OCI-LY1 (cell line): ENCODE results near the gene BPIFB2.

ENCODE experiments used
- H2AFZ ChIP-seq: fragments of 200-600 bp; sonication (generic), shearing (Covaris generic); 2 replicates; pipeline ENCODE4 v1.6.0; 2014; ENCODE audit warnings: antibody characterized with exemption, mild to moderate bottlenecking, low read length
- H3F3A ChIP-seq: fragments of 200-600 bp; sonication (generic), shearing (Covaris generic); 2 replicates; pipeline ENCODE4 v1.6.0; 2014; ENCODE audit warnings: mild to moderate bottlenecking, antibody characterized with exemption, low read length, moderate library complexity; ENCODE audit not compliant: insufficient read depth
- H3K27ac ChIP-seq: fragments of 200-600 bp; sonication (generic); 2 replicates; pipeline ENCODE4 v1.5.1; 2014; ENCODE audit warnings: low read length, mixed run types, mild to moderate bottlenecking, low read depth; ENCODE audit not compliant: poor library complexity, severe bottlenecking
- H3K27me3 ChIP-seq: fragments of 200-600 bp; sonication (generic); 2 replicates; pipeline ENCODE4 v1.6.0; 2014; ENCODE audit warnings: antibody characterized with exemption, mild to moderate bottlenecking, low read length, moderate library complexity; ENCODE audit not compliant: insufficient read depth
- H3K36me3 ChIP-seq: fragments of 200-600 bp; sonication (generic); 2 replicates; pipeline ENCODE4 v1.6.1; 2014; ENCODE audit warnings: mild to moderate bottlenecking, antibody characterized with exemption, low read length, moderate library complexity, mixed read lengths; ENCODE audit not compliant: insufficient read depth
- H3K4me1 ChIP-seq: fragments of 200-600 bp; sonication (generic); 2 replicates; pipeline ENCODE4 v1.5.1; 2014; ENCODE audit warnings: mild to moderate bottlenecking, low read length, moderate library complexity; ENCODE audit not compliant: insufficient read depth, severe bottlenecking
- H3K4me2 ChIP-seq: fragments of 200-600 bp; sonication (generic), shearing (Covaris generic); 2 replicates; pipeline ENCODE4 v1.6.1; 2014; ENCODE audit warnings: low read length
- H3K4me3 ChIP-seq: fragments of 200-600 bp; sonication (generic); 2 replicates; pipeline ENCODE4 v1.5.1; 2014; ENCODE audit warnings: low read length, low read depth, mild to moderate bottlenecking, mixed read lengths; ENCODE audit not compliant: poor library complexity, severe bottlenecking
- H3K79me2 ChIP-seq: fragments of 200-600 bp; shearing (Covaris generic); 2 replicates; pipeline ENCODE4 v1.6.1; 2016; ENCODE audit warnings: mixed run types, low read length, mixed read lengths; ENCODE audit not compliant: insufficient read depth
- H3K9ac ChIP-seq: fragments of 200-600 bp; sonication (generic), shearing (Covaris generic); 2 replicates; pipeline ENCODE4 v1.6.1; 2014; ENCODE audit warnings: mild to moderate bottlenecking, low read length, mixed read lengths
- H3K9me2 ChIP-seq: fragments of 200-600 bp; sonication (generic), shearing (Covaris generic); 2 replicates; pipeline ENCODE4 v1.6.1; 2014; ENCODE audit warnings: low read depth, mild to moderate bottlenecking, low read length, mixed read lengths
- H3K9me3 ChIP-seq: fragments of 200-600 bp; shearing (Covaris generic); 2 replicates; pipeline ENCODE4 v1.6.1; 2014; ENCODE audit warnings: low read length, mixed read lengths
- H4K20me1 ChIP-seq: fragments of 200-600 bp; sonication (generic), shearing (Covaris generic); 2 replicates; pipeline ENCODE4 v1.6.0; 2016; ENCODE audit warnings: mild to moderate bottlenecking, low read length; ENCODE audit not compliant: insufficient read depth
- CTCF ChIP-seq: fragments of 200-600 bp; sonication (generic), shearing (Covaris generic); IDR thresholded peaks from 2 replicates; pipeline ENCODE4 v1.5.1; 2017; ENCODE audit warnings: mild to moderate bottlenecking, antibody characterized with exemption, low read length, moderate library complexity, mixed read lengths
- EZH2 ChIP-seq: fragments of 200-600 bp; sonication (generic), shearing (Covaris generic); IDR thresholded peaks from 2 replicates; pipeline ENCODE4 v1.8.0; 2017; ENCODE audit warnings: borderline replicate concordance, mixed run types, mild to moderate bottlenecking, antibody characterized with exemption, low read length, moderate library complexity, mixed read lengths

Gene BPIFB2

DNA sequence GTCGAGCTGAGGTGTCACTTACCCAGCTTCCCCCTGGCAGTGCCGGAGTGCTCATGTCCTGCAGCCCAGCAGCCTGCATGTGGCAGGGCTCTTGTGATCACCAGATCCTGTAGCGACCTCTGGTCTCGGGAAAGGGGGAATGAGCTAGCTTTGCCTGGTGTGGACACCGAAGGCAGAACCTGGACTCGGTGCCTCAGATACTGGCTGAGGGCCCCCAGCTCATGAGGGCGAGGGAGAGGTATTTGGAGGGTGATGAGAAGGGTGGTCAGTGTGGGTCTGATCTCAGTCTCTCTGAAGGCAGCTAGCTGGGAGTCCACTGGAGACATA is 29.5 kb upstream of the BPIFB2 start:
- no peaks in the 10 kb centered on the region for H3K9me3 ChIP-seq
- no peaks in the 10 kb centered on the region for H3K36me3 ChIP-seq
- H4K20me1 ChIP-seq = no peaks in the 10 kb centered on the region
- no peak overlapping the region for H3K9ac ChIP-seq
- H3K4me1 ChIP-seq = no peaks in the 10 kb centered on the region
- H3K4me3 ChIP-seq = no peak overlapping the region
- H3K9me2 ChIP-seq = no peaks in the 10 kb centered on the region
- TF ChIP-seq CTCF (no peak), EZH2 (no peak)
- H3K27ac ChIP-seq = no peak overlapping the region
- no peaks in the 10 kb centered on the region for H3K79me2 ChIP-seq
- no peak overlapping the region for H3K4me2 ChIP-seq
- no peaks in the 10 kb centered on the region for H3F3A ChIP-seq
- H3K27me3 ChIP-seq = no peaks in the 10 kb centered on the region; the same call in none of the 2 replicates
- no peak overlapping the region for H2AFZ ChIP-seq

DNA sequence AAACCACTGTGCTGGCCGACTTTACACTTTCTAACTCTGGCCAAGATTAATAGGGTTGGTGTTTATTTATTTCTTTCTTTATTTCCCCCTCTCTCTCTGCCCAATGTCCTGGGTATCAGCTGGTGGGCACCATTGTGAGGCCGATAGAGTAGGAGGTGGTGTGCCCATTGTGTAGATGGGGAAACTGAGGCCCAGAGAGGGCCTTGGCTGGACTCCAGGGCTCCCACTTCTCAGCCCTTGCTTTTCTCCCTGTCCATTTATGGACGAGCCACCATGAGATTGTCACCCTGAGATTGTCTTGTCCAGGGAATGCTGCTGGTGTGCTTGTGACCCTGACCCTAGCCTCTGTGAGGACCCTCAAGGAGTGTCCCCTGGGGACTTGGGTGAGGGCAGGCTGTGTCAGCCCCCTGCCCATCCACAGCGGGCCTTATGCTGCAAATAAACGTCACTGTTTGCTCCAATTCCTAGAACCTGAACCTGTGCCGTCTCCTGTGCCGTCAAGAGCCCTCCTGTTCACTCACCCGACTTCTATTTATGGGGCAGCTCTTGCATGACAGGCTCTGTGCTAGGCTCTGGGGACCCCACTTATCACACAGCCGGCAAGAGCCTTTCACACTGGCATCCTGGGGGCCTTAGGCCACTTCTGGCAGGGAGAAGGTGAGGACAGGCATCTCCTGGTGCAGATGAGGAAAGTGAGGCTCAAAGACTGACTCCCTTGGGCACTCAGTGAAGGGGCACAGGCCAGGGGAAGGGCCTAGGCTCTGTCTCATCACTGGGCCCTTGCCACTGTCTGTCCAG is 28.1 kb upstream of the BPIFB2 start:
- Histone ChIP-seq H4K20me1 (no peaks in the 10 kb centered on the region), H3K4me1 (no peaks in the 10 kb centered on the region), H3K9ac (no peak overlapping the region), H3K4me3 (no peak overlapping the region), H3K9me3 (no peaks in the 10 kb centered on the region), H3K36me3 (no peaks in the 10 kb centered on the region), H3K27ac (no peak overlapping the region), H3K79me2 (no peaks in the 10 kb centered on the region), H3F3A (no peaks in the 10 kb centered on the region), H2AFZ (no peak overlapping the region), H3K4me2 (no peak overlapping the region), H3K27me3 (no peaks in the 10 kb centered on the region; the same call in none of the 2 replicates), H3K9me2 (no peaks in the 10 kb centered on the region)
- TF ChIP-seq CTCF (no peak), EZH2 (no peak)

DNA sequence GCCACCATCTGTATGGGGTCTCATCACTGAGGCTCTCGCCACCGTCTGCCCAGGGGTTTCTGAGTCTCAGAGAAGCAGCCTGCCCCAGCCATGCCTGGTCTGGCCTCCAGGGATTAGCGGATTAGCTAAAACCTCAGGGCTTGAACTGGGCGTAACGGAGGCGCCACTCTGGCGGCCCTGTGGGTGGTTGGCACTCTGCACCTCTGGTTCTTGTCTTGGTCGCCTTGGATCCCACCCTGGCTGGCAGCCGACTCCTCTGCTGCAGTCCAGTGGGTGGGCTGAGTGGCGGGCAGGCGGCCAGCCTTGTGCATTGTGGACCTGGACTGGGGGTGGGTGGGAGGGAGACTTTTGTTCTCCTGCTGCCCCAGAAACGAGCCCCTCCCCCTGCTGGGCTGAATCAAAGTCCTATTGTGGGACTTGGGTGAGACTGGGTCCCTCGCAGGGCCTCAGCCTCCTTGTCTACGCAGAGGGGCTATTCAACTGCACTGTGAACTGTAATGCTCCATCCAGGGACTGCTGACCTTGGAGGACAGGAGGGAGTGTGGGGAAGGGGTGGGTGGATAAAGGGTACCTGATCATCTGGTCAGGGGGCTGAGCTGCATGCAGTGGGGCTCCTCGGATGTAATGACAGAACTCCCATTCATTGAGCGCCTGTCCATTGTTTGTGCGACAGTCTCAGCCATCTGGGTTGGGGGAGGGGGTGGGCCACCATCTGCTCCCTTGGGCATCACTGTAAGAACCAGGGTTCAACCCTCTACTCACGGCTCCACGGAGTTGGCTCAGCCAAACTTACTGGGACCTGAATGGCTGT is 27.2 kb upstream of the BPIFB2 start:
- H3K4me2 ChIP-seq = no peak overlapping the region
- H2AFZ ChIP-seq = no peak overlapping the region
- H3K79me2 ChIP-seq = no peaks in the 10 kb centered on the region
- H4K20me1 ChIP-seq = no peaks in the 10 kb centered on the region
- H3K27me3 ChIP-seq = no peaks in the 10 kb centered on the region; the same call in none of the 2 replicates
- TF ChIP-seq CTCF (no peak), EZH2 (no peak)
- no peaks in the 10 kb centered on the region for H3F3A ChIP-seq
- no peaks in the 10 kb centered on the region for H3K9me3 ChIP-seq
- no peaks in the 10 kb centered on the region for H3K9me2 ChIP-seq
- H3K27ac ChIP-seq = no peak overlapping the region
- H3K4me1 ChIP-seq = no peaks in the 10 kb centered on the region
- no peak overlapping the region for H3K4me3 ChIP-seq
- no peak overlapping the region for H3K9ac ChIP-seq
- no peaks in the 10 kb centered on the region for H3K36me3 ChIP-seq
